ENCODE results near the gene FBXL14.
A peak's percentile ranks its signal among the peaks of the same experiment; 100 is the strongest.

Gene FBXL14

GRCh38 chr12:1607940-1608712, 13.7 kb upstream of the FBXL14 start:
- Histone ChIP-seq H2BK15ac (ENCODE audit: low read depth, poor library complexity, severe bottlenecking) (no peak overlapping the region), H2AFZ (ENCODE audit: low read depth, low read length) (no peak overlapping the region), H3K4me3 (ENCODE audit: insufficient read depth in 1 of 2, low read depth in 1 of 2, low read length in 2 of 2) (no peak overlapping the region), H2BK12ac (ENCODE audit: low read length in 2 of 2) (no peak overlapping the region), H3K36me3 (ENCODE audit: control insufficient read depth in 1 of 2, insufficient read depth in 2 of 2, low read depth in 1 of 2, low read length in 2 of 2) (no peaks in the 10 kb centered on the region), H3K9me3 (ENCODE audit: control insufficient read depth, low read length) (no peaks in the 10 kb centered on the region), H2AK5ac (ENCODE audit: low read length, severe bottlenecking) (no peak overlapping the region), H3K4me2 (ENCODE audit: low read length, poor library complexity, severe bottlenecking) (no peak overlapping the region), H3K18ac (ENCODE audit: low read depth in 1 of 2, low read length in 2 of 2) (peak overlapping the region in 1 of 2 experiments; percentile 55), H3K14ac (ENCODE audit: low read length in 2 of 2) (no peak overlapping the region), H3K27ac (ENCODE audit: low read length, poor library complexity, severe bottlenecking) (no peak overlapping the region), H3K79me1 (replicated peaks; ENCODE audit: low read length, poor library complexity, severe bottlenecking) (peaks cover 15% of the 10 kb centered on the region), H3K4me1 (ENCODE audit: control insufficient read depth, insufficient read depth, low read depth, low read length) (peaks cover 16% of the 10 kb centered on the region), H4K8ac (ENCODE audit: low read length) (no peak overlapping the region), H3K27me3 (ENCODE audit: control insufficient read depth in 1 of 2, insufficient read depth in 1 of 2, low read length in 2 of 2) (no peaks in the 10 kb centered on the region), H3K23ac (ENCODE audit: low read length in 2 of 2) (no peak overlapping the region), H4K91ac (ENCODE audit: low read length) (no peak overlapping the region), H3K9ac (ENCODE audit: low read length) (peak overlapping the region; percentile 51), H2BK5ac (ENCODE audit: low read depth, low read length, poor library complexity, severe bottlenecking) (no peak overlapping the region), H3K4ac (ENCODE audit: low read depth in 1 of 2, low read length in 2 of 2) (no peak overlapping the region), H2BK120ac (ENCODE audit: low read depth, low read length) (no peak overlapping the region)
- 91% methylated on average over 3 of the region's 3 CpGs for WGBS
- no peak for DNase-seq

DNA sequence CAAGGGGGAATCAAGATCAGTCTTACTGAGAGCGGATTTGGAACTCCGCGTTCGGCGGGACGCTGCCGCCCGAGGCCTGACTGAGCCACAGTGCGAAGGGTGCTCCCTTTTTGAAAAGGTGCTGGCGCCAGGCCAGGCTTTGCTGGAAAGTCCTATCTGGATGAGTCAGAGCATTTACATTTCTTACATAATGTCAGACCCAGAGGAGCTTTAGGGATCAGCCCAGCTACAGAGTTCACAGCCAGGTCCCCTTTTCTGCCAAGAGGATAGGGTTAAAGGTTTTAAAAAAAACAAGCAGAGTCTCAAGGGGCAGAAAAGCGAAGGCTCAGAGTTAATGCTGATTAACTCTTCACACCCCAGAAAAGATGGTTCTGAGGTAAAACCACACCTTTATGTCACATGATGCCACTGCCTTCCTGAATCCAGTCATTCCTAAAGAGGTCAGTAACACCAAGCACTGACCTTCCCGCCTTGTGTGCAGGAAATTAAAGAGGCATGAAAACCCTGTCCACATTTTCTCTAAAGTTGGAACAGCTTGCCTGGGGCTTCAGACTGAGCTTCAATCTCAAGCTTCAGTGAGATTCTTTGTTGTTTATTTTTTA, 11.7 kb upstream of the FBXL14 start:
- H2AK5ac ChIP-seq (ENCODE audit: low read length, severe bottlenecking) = no peak overlapping the region

DNA sequence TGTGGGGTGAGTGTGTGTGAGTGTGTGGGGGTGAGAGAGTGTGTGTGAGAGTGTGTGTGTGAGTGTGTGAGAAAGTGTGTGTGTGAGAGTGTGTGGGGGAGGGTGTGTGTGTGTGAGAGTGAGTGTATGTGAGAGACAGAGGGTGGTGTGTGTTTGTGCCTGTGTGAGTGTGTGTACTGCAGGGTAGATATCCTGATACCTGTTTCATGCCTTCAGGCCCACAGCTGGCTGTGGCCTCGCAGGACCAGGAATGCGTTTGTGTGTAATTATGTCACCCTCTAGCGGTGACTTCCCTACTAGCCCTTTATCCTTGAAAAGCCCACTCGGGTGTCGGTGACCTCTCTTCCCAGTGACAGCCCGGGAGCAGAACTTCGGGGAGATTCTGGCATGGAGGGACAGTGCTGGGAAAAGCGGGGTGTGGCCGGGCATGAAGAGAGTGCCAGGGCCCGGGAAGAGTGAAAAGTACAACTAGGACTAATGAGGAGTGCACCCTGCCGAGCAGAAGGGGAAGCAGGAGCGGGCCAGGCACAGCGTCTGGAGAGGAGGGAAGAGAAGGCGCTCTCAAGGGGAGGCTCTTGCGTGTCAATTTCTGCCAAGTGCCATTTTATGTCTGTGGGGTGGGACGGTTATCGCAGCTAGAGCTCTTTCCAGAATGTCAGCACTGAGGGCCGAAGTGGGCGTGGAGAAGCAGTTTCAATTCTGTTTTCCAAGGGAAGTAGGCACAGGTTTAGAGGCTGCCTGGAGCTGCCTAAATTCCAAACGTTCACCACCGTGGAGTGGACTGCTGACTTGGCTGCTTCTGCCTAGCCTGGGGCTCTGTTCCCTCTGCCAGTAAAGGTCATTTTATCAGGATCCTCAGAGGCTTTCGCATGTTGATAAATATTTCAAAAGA, 11.0 kb upstream of the FBXL14 start:
- Histone ChIP-seq H4K91ac (ENCODE audit: low read length) (peak overlapping the region; percentile 76), H3K79me1 (replicated peaks; ENCODE audit: low read length, poor library complexity, severe bottlenecking) (peaks cover 14% of the 10 kb centered on the region), H3K14ac (ENCODE audit: low read length in 2 of 2) (no peak overlapping the region), H3K9ac (ENCODE audit: low read length) (peak overlapping the region; percentile 88), H2AFZ (ENCODE audit: low read depth, low read length) (peak overlapping the region; percentile 2), H3K4me2 (ENCODE audit: low read length, poor library complexity, severe bottlenecking) (peak overlapping the region; percentile 96), H4K8ac (ENCODE audit: low read length) (peak overlapping the region; percentile 51), H3K4me1 (ENCODE audit: control insufficient read depth, insufficient read depth, low read depth, low read length) (peaks cover 12% of the 10 kb centered on the region), H3K9me3 (ENCODE audit: control insufficient read depth, low read length) (no peaks in the 10 kb centered on the region), H3K27me3 (ENCODE audit: control insufficient read depth in 1 of 2, insufficient read depth in 1 of 2, low read length in 2 of 2) (no peaks in the 10 kb centered on the region), H2AK5ac (ENCODE audit: low read length, severe bottlenecking) (no peak overlapping the region), H2BK120ac (ENCODE audit: low read depth, low read length) (no peak overlapping the region), H3K27ac (ENCODE audit: low read length, poor library complexity, severe bottlenecking) (peak overlapping the region; percentile 90), H2BK5ac (ENCODE audit: low read depth, low read length, poor library complexity, severe bottlenecking) (peak overlapping the region; percentile 71), H3K4me3 (ENCODE audit: insufficient read depth in 1 of 2, low read depth in 1 of 2, low read length in 2 of 2) (peak overlapping the region; percentile 42 to 76), H2BK12ac (ENCODE audit: low read length in 2 of 2) (peak overlapping the region in 1 of 2 experiments; percentile 37), H3K4ac (ENCODE audit: low read depth in 1 of 2, low read length in 2 of 2) (peak overlapping the region in 1 of 2 experiments; percentile 51), H3K18ac (ENCODE audit: low read depth in 1 of 2, low read length in 2 of 2) (peak overlapping the region; percentile 26 to 42), H3K36me3 (ENCODE audit: control insufficient read depth in 1 of 2, insufficient read depth in 2 of 2, low read depth in 1 of 2, low read length in 2 of 2) (no peaks in the 10 kb centered on the region), H2BK15ac (ENCODE audit: low read depth, poor library complexity, severe bottlenecking) (no peak overlapping the region), H3K23ac (ENCODE audit: low read length in 2 of 2) (no peak overlapping the region)
- peak; percentile 90 for DNase-seq
- 2% methylated on average over 22 of the region's 22 CpGs for WGBS

More for the DNA sequence above, 11.7 kb upstream of the FBXL14 start:
- H2BK12ac ChIP-seq (ENCODE audit: low read length in 2 of 2) = no peak overlapping the region
- H2AFZ ChIP-seq (ENCODE audit: low read depth, low read length) = no peak overlapping the region
- peak overlapping the region; percentile 88 for H3K9ac ChIP-seq (ENCODE audit: low read length)
- peak overlapping the region in 1 of 2 experiments; percentile 76 for H3K4me3 ChIP-seq (ENCODE audit: insufficient read depth in 1 of 2, low read depth in 1 of 2, low read length in 2 of 2)
- 12% methylated on average over 12 of the region's 12 CpGs for WGBS
- H2BK120ac ChIP-seq (ENCODE audit: low read depth, low read length) = no peak overlapping the region
- peaks cover 12% of the 10 kb centered on the region for H3K79me1 ChIP-seq (replicated peaks; ENCODE audit: low read length, poor library complexity, severe bottlenecking)
- H3K27me3 ChIP-seq (ENCODE audit: control insufficient read depth in 1 of 2, insufficient read depth in 1 of 2, low read length in 2 of 2) = no peaks in the 10 kb centered on the region
- H2BK15ac ChIP-seq (ENCODE audit: low read depth, poor library complexity, severe bottlenecking) = peak overlapping the region; percentile 57
- peaks cover 12% of the 10 kb centered on the region for H3K4me1 ChIP-seq (ENCODE audit: control insufficient read depth, insufficient read depth, low read depth, low read length)
- H3K36me3 ChIP-seq (ENCODE audit: control insufficient read depth in 1 of 2, insufficient read depth in 2 of 2, low read depth in 1 of 2, low read length in 2 of 2) = no peaks in the 10 kb centered on the region
- H3K14ac ChIP-seq (ENCODE audit: low read length in 2 of 2) = no peak overlapping the region
- H3K23ac ChIP-seq (ENCODE audit: low read length in 2 of 2) = no peak overlapping the region
- no peaks in the 10 kb centered on the region for H3K9me3 ChIP-seq (ENCODE audit: control insufficient read depth, low read length)
- peak overlapping the region; percentile 26 to 42 for H3K18ac ChIP-seq (ENCODE audit: low read depth in 1 of 2, low read length in 2 of 2)
- H4K8ac ChIP-seq (ENCODE audit: low read length) = peak overlapping the region; percentile 51
- H3K4ac ChIP-seq (ENCODE audit: low read depth in 1 of 2, low read length in 2 of 2) = no peak overlapping the region
- H2BK5ac ChIP-seq (ENCODE audit: low read depth, low read length, poor library complexity, severe bottlenecking) = peak overlapping the region; percentile 71
- DNase-seq = peak; percentile 83
- peak overlapping the region; percentile 90 for H3K27ac ChIP-seq (ENCODE audit: low read length, poor library complexity, severe bottlenecking)
- no peak overlapping the region for H4K91ac ChIP-seq (ENCODE audit: low read length)
- H3K4me2 ChIP-seq (ENCODE audit: low read length, poor library complexity, severe bottlenecking) = peak overlapping the region; percentile 96

Data from mesenchymal stem cell (in vitro differentiated cells and primary cell).